Measurements from ENCODE around the gene USHBP1. TPM values are rescaled to one million over a fixed set of nuclear protein-coding genes. Genes with fewer than 3 reads are reported as not detected.
A peak's percentile ranks its signal among the peaks of the same experiment; 100 is the strongest.

USHBP1 gene
- total and polyA plus RNA-seq, 2 of the 13 experiments (the other 11 are each of a cell fraction or from before 2014, with no cell fraction given): 0.15 to 1.5 TPM

DNA sequence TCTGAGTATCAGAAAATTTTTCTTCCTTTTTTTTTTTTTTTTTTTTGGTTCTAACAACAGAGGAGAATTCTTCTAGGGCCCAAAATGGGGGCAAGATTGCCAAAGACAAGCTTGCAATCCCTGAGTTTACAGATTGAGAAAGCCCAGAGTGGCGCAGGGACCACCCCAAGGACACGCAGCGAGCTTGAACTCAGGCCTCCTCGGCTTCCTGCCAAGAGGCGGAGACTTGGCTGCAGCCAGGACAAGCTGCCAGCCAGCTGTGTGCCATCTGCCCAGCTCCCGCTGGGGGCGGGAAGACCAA, 40.6 kb upstream of the USHBP1 start:
- peaks cover 35% of the 10 kb centered on the region for H3K4me1 ChIP-seq (ENCODE audit: insufficient read depth, low read length)
- FAIRE-seq (no peak), ATAC-seq (no peak), DNase-seq (ENCODE audit: low spot score) (no peak)
- H3K27me3 ChIP-seq (ENCODE audit: control insufficient read depth in 1 of 2, insufficient read depth in 2 of 2, low read length in 2 of 2): no peaks in the 10 kb centered on the region; a peak in 1 of 5 replicates
- H2AFZ ChIP-seq (ENCODE audit: low read length): no peak overlapping the region
- in situ Hi-C loops (cut with HindIII; ENCODE audit: extremely low pct_ligation_motif_present, low pct_unique_long_range_greater_than_20kb) (no loop called here), intact Hi-C loops (cut with micrococcal nuclease; ENCODE audit: unreplicated experiment) (loop anchor here (1.0 kb wide), 1 partner anchor 38 kb away; the partner anchor contains the start of gene BABAM1)
- POLR2A ChIA-PET: interaction anchor here (0.7 to 1.6 kb wide), 16 partner anchors 12 to 301 kb away, joined by 3 to 13 read pairs (median 4); partner anchors contain the start of genes ANKLE1, BABAM1, BST2 and MVB12A
- H3K9ac ChIP-seq (ENCODE audit: insufficient read depth, low read depth, low read length): 0 out of 2 replicates have a peak overlapping the region, but pooled peaks have one; percentile 33
- peak overlapping the region; percentile 48 for H3K27ac ChIP-seq (ENCODE audit: extremely low read length, insufficient read depth, low read length)
- peak overlapping the region; percentile 97 for H3K4me2 ChIP-seq (ENCODE audit: low read depth, low read length)
- peak overlapping the region in 1 of 3 experiments; percentile 85; a peak in 3 of 6 replicates for H3K4me3 ChIP-seq (replicated peaks in 1 of 3; ENCODE audit: insufficient read depth in 1 of 3, low read depth in 2 of 3, low read length in 3 of 3)
- H4K20me1 ChIP-seq (ENCODE audit: insufficient read depth, low read length): 0 out of 2 replicates have a peak, but pooled peaks cover under 1% of the 10 kb centered on the region
- H3K9me3 ChIP-seq (ENCODE audit: low read length): no peaks in the 10 kb centered on the region
- CTCF ChIA-PET (ENCODE audit: low intra/inter-chr PET ratio, low total read pairs): no interaction called here
- BruUV-seq (replicated peaks): no TSS peak
- 10% methylated on average over 2 of the region's 7 CpGs for WGBS (ENCODE audit: low lambda C conversion rate)
- H3K79me2 ChIP-seq (ENCODE audit: insufficient read depth, low read length): peaks cover 9% of the 10 kb centered on the region
- no peaks in the 10 kb centered on the region for H3K36me3 ChIP-seq (replicated peaks in 1 of 2; ENCODE audit: control insufficient read depth in 1 of 2, insufficient read depth in 2 of 2, low read length in 2 of 2)
- no peak for TF ChIP-seq ZNF773 (CRISPR knock-in tag; IDR thresholded peaks at IDR 0.05; ENCODE audit: borderline replicate concordance)
- TF ChIP-seq CBX5 (CRISPR knock-in tag; IDR thresholded peaks at IDR 0.05; ENCODE audit: borderline replicate concordance): no peak; the same call in 1 of the 2 replicates
- no peak for TF ChIP-seq RARA (CRISPR knock-in tag; IDR thresholded peaks at IDR 0.05)
- 0 out of 2 replicates have a peak, but pooled peaks have one; percentile 64 for TF ChIP-seq ZNF713 (CRISPR knock-in tag; IDR thresholded peaks at IDR 0.05)
- TF ChIP-seq JARID2 (CRISPR knock-in tag; IDR thresholded peaks at IDR 0.05; ENCODE audit: insufficient replicate concordance): no peak
- TF ChIP-seq, protein P1, sequence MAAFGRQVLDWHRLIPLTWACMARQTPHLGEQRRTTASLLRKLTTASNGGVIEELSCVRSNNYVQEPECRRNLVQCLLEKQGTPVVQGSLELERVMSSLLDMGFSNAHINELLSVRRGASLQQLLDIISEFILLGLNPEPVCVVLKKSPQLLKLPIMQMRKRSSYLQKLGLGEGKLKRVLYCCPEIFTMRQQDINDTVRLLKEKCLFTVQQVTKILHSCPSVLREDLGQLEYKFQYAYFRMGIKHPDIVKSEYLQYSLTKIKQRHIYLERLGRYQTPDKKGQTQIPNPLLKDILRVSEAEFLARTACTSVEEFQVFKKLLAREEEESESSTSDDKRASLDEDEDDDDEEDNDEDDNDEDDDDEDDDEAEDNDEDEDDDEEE (CRISPR knock-in tag; IDR thresholded peaks at IDR 0.05): no peak
- no peak for TF ChIP-seq WIZ (CRISPR knock-in tag; IDR thresholded peaks at IDR 0.05)
- TF ChIP-seq, protein P2, sequence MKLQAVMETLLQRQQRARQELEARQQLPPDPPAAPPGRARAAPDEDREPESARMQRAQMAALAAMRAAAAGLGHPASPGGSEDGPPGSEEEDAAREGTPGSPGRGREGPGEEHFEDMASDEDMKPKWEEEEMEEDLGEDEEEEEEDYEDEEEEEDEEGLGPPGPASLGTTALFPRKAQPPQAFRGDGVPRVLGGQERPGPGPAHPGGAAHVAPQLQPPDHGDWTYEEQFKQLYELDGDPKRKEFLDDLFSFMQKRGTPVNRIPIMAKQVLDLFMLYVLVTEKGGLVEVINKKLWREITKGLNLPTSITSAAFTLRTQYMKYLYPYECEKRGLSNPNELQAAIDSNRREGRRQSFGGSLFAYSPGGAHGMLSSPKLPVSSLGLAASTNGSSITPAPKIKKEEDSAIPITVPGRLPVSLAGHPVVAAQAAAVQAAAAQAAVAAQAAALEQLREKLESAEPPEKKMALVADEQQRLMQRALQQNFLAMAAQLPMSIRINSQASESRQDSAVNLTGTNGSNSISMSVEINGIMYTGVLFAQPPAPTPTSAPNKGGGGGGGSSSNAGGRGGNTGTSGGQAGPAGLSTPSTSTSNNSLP (IDR thresholded peaks at IDR 0.05; ENCODE audit: low read depth, low read length): no peak
- no peak for TF ChIP-seq EP300 (IDR thresholded peaks at IDR 0.05; ENCODE audit: low read depth in 2 of 2, low read length in 2 of 2)
- TF ChIP-seq EP300 (CRISPR knock-in tag; IDR thresholded peaks at IDR 0.05; ENCODE audit: borderline replicate concordance): no peak
- TF ChIP-seq CENPT (CRISPR knock-in tag; IDR thresholded peaks at IDR 0.05; ENCODE audit: low read depth): no peak
- TF ChIP-seq, protein P3, sequence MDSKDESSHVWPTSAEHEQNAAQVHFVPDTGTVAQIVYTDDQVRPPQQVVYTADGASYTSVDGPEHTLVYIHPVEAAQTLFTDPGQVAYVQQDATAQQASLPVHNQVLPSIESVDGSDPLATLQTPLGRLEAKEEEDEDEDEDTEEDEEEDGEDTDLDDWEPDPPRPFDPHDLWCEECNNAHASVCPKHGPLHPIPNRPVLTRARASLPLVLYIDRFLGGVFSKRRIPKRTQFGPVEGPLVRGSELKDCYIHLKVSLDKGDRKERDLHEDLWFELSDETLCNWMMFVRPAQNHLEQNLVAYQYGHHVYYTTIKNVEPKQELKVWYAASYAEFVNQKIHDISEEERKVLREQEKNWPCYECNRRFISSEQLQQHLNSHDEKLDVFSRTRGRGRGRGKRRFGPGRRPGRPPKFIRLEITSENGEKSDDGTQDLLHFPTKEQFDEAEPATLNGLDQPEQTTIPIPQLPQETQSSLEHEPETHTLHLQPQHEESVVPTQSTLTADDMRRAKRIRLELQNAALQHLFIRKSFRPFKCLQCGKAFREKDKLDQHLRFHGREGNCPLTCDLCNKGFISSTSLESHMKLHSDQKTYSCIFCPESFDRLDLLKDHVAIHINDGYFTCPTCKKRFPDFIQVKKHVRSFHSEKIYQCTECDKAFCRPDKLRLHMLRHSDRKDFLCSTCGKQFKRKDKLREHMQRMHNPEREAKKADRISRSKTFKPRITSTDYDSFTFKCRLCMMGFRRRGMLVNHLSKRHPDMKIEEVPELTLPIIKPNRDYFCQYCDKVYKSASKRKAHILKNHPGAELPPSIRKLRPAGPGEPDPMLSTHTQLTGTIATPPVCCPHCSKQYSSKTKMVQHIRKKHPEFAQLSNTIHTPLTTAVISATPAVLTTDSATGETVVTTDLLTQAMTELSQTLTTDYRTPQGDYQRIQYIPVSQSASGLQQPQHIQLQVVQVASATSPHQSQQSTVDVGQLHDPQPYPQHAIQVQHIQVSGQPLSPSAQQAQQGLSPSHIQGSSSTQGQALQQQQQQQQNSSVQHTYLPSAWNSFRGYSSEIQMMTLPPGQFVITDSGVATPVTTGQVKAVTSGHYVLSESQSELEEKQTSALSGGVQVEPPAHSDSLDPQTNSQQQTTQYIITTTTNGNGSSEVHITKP (CRISPR knock-in tag; IDR thresholded peaks at IDR 0.05; ENCODE audit: low read depth): no peak
- TF ChIP-seq, protein P4, sequence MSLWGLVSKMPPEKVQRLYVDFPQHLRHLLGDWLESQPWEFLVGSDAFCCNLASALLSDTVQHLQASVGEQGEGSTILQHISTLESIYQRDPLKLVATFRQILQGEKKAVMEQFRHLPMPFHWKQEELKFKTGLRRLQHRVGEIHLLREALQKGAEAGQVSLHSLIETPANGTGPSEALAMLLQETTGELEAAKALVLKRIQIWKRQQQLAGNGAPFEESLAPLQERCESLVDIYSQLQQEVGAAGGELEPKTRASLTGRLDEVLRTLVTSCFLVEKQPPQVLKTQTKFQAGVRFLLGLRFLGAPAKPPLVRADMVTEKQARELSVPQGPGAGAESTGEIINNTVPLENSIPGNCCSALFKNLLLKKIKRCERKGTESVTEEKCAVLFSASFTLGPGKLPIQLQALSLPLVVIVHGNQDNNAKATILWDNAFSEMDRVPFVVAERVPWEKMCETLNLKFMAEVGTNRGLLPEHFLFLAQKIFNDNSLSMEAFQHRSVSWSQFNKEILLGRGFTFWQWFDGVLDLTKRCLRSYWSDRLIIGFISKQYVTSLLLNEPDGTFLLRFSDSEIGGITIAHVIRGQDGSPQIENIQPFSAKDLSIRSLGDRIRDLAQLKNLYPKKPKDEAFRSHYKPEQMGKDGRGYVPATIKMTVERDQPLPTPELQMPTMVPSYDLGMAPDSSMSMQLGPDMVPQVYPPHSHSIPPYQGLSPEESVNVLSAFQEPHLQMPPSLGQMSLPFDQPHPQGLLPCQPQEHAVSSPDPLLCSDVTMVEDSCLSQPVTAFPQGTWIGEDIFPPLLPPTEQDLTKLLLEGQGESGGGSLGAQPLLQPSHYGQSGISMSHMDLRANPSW (CRISPR knock-in tag; IDR thresholded peaks at IDR 0.05; ENCODE audit: borderline replicate concordance): no peak
- no peak for TF ChIP-seq NFRKB (IDR thresholded peaks at IDR 0.05)
- TF ChIP-seq ZBTB42 (CRISPR knock-in tag; IDR thresholded peaks at IDR 0.05): peak; percentile 98
- no peak for TF ChIP-seq MLLT10 (CRISPR knock-in tag; IDR thresholded peaks at IDR 0.05)
- no peak for TF ChIP-seq HOXA5 (CRISPR knock-in tag; IDR thresholded peaks at IDR 0.05)

Measured in HepG2 (cell line).